ENCODE data around the gene CHRNB2. TPM values are rescaled to one million over a fixed set of nuclear protein-coding genes. Genes with fewer than 3 reads are reported as not detected.
"Not testable (repeated sequence)": the region's sequence is repeated elsewhere in the genome, so short reads cannot be mapped to it uniquely, and the experiment has no call there.

CHRNB2 gene
- total RNA-seq, 1 donor = under 0.01 TPM

GRCh38 chr1:154524881-154525280, 42.7 kb upstream of the CHRNB2 start:
- Histone ChIP-seq H3K79me2 (ENCODE audit: insufficient read depth, low read length) (no peaks in the 10 kb centered on the region), H4K20me1 (ENCODE audit: insufficient read depth, low read length) (no peaks in the 10 kb centered on the region), H3K36me3 (ENCODE audit: insufficient read depth, low read length) (no peaks in the 10 kb centered on the region), H3K27ac (ENCODE audit: low read depth, low read length) (no peak overlapping the region), H3K4me2 (ENCODE audit: insufficient read depth, low read length) (no peak overlapping the region), H3K4me1 (ENCODE audit: insufficient read depth, low read length) (no peaks in the 10 kb centered on the region), H2AFZ (ENCODE audit: low read length) (no peak overlapping the region), H3K27me3 (ENCODE audit: insufficient read depth, low read length) (peaks cover 23% of the 10 kb centered on the region), H3K9me3 (ENCODE audit: low read depth, low read length) (no peaks in the 10 kb centered on the region), H3K4me3 (ENCODE audit: insufficient read depth, low read length) (no peak overlapping the region)
- no peak for DNase-seq (ENCODE audit: insufficient read length, low spot score, missing footprints)
- TF ChIP-seq CTCF (IDR thresholded peaks at IDR 0.05; ENCODE audit: extremely low read depth, low read depth, low read length) = no peak

GRCh38 chr1:154527192-154527591, 40.4 kb upstream of the CHRNB2 start:
- H3K79me2 ChIP-seq (ENCODE audit: insufficient read depth, low read length) = no peaks in the 10 kb centered on the region
- no peaks in the 10 kb centered on the region for H3K4me1 ChIP-seq (ENCODE audit: insufficient read depth, low read length)
- TF ChIP-seq CTCF (IDR thresholded peaks at IDR 0.05; ENCODE audit: extremely low read depth, low read depth, low read length) = no peak
- no peaks in the 10 kb centered on the region for H4K20me1 ChIP-seq (ENCODE audit: insufficient read depth, low read length)
- H3K27me3 ChIP-seq (ENCODE audit: insufficient read depth, low read length) = peaks cover 13% of the 10 kb centered on the region
- no peak overlapping the region for H3K27ac ChIP-seq (ENCODE audit: low read depth, low read length)
- no peak overlapping the region for H3K4me2 ChIP-seq (ENCODE audit: insufficient read depth, low read length)
- H3K9me3 ChIP-seq (ENCODE audit: low read depth, low read length) = no peaks in the 10 kb centered on the region
- no peak overlapping the region for H3K4me3 ChIP-seq (ENCODE audit: insufficient read depth, low read length)
- no peak for DNase-seq (ENCODE audit: insufficient read length, low spot score, missing footprints)
- no peak overlapping the region for H2AFZ ChIP-seq (ENCODE audit: low read length)
- H3K36me3 ChIP-seq (ENCODE audit: insufficient read depth, low read length) = no peaks in the 10 kb centered on the region

- no peak overlapping the region for H3K27ac ChIP-seq (ENCODE audit: low read depth, low read length)
- H3K79me2 ChIP-seq (ENCODE audit: insufficient read depth, low read length) = no peaks in the 10 kb centered on the region
- H3K4me2 ChIP-seq (ENCODE audit: insufficient read depth, low read length) = no peak overlapping the region
These were observed 38.3 kb upstream of the CHRNB2 start for GRCh38 chr1:154529308-154529707.

GRCh38 chr1:154531950-154532349, 35.6 kb upstream of the CHRNB2 start:
- not testable (repeated sequence) for H4K20me1 ChIP-seq (ENCODE audit: insufficient read depth, low read length); H3K4me3 ChIP-seq (ENCODE audit: insufficient read depth, low read length); H3K9me3 ChIP-seq (ENCODE audit: low read depth, low read length); H3K27ac ChIP-seq (ENCODE audit: low read depth, low read length); H2AFZ ChIP-seq (ENCODE audit: low read length); H3K36me3 ChIP-seq (ENCODE audit: insufficient read depth, low read length); H3K79me2 ChIP-seq (ENCODE audit: insufficient read depth, low read length); H3K4me1 ChIP-seq (ENCODE audit: insufficient read depth, low read length); DNase-seq (ENCODE audit: insufficient read length, low spot score, missing footprints); H3K4me2 ChIP-seq (ENCODE audit: insufficient read depth, low read length)
- peaks cover 17% of the 10 kb centered on the region for H3K27me3 ChIP-seq (ENCODE audit: insufficient read depth, low read length)

More at GRCh38 chr1:154529308-154529707, 38.3 kb upstream of the CHRNB2 start:
- Histone ChIP-seq H2AFZ (ENCODE audit: low read length) (no peak overlapping the region), H3K27me3 (ENCODE audit: insufficient read depth, low read length) (peaks cover 5% of the 10 kb centered on the region), H4K20me1 (ENCODE audit: insufficient read depth, low read length) (no peaks in the 10 kb centered on the region), H3K36me3 (ENCODE audit: insufficient read depth, low read length) (no peaks in the 10 kb centered on the region), H3K9me3 (ENCODE audit: low read depth, low read length) (no peaks in the 10 kb centered on the region), H3K4me1 (ENCODE audit: insufficient read depth, low read length) (no peaks in the 10 kb centered on the region), H3K4me3 (ENCODE audit: insufficient read depth, low read length) (no peak overlapping the region)
- no peak for DNase-seq (ENCODE audit: insufficient read length, low spot score, missing footprints)
- TF ChIP-seq CTCF (IDR thresholded peaks at IDR 0.05; ENCODE audit: extremely low read depth, low read depth, low read length) = no peak

All from osteoblast (primary cell).